ENCODE measurements around the gene ANO6.

GRCh38 chr12:45355730-45356129, 139.8 kb downstream of the ANO6 start:
- TF ChIP-seq CTCF (IDR thresholded peaks at IDR 0.05; ENCODE audit: low read length) (no peak), EZH2phosphoT487 (IDR thresholded peaks at IDR 0.05; ENCODE audit: low read length) (no peak)
